A673 (cell line): Measurements from ENCODE around the gene CHRNA3. TPM values are rescaled to one million over a fixed set of nuclear protein-coding genes. Genes with fewer than 3 reads are reported as not detected.

Experiments used
- BruUV-seq: library from RNA; stranded (reverse); fragments of 400-500 nt; replicated peaks from 2 replicates; lab custom pipeline; 2021; lab: Mats Ljungman, UMichigan
- CTCF ChIA-PET: fragments of 300-600 bp; sonication (Branson Sonifier 250); formaldehyde crosslinking; loops from one replicate; lab custom pipeline; 2022; ENCODE audit warnings: antibody characterized with exemption; lab: Charles Lee
- POLR2A ChIA-PET: fragments of 300-600 bp; sonication (Branson Sonifier 250); formaldehyde crosslinking; loops from one replicate; lab custom pipeline; 2022; ENCODE audit warnings: antibody characterized with exemption; ENCODE audit not compliant: low non-redundant PET; lab: Charles Lee
- DNase-seq: peaks from one replicate; pipeline ENCODE4 v3.0.0-alpha.2; 2015; ENCODE audit warnings: low spot score
- H3K27ac ChIP-seq: fragments of 200-600 bp; sonication (generic); 2 replicates; pipeline ENCODE4 v1.5.1; 2016; ENCODE audit warnings: mixed run types, low read depth, mild to moderate bottlenecking, mixed read lengths, antibody characterized with exemption, low read length; ENCODE audit not compliant: poor library complexity, severe bottlenecking
- H3K27me3 ChIP-seq: fragments of 200-600 bp; sonication (generic); replicated peaks from 2 replicates; pipeline ENCODE4 v1.6.1; 2017; ENCODE audit warnings: mixed run types, low read depth, mild to moderate bottlenecking, mixed read lengths, antibody characterized with exemption, low read length; ENCODE audit not compliant: insufficient read depth, poor library complexity
- H3K36me3 ChIP-seq: fragments of 200-600 bp; sonication (generic); 2 replicates; pipeline ENCODE4 v1.6.1; 2016; ENCODE audit warnings: mixed run types, mild to moderate bottlenecking, mixed read lengths, antibody characterized with exemption, low read length; ENCODE audit not compliant: insufficient read depth, poor library complexity, severe bottlenecking
- H3K4me1 ChIP-seq: fragments of 200-600 bp; sonication (generic); 2 replicates; pipeline ENCODE4 v1.6.1; 2017; ENCODE audit warnings: mixed run types, mild to moderate bottlenecking, mixed read lengths, antibody characterized with exemption, low read length; ENCODE audit not compliant: insufficient read depth, poor library complexity, severe bottlenecking
- H3K4me3 ChIP-seq: fragments of 200-600 bp; sonication (generic); 2 replicates; pipeline ENCODE4 v1.5.1; 2016; ENCODE audit warnings: low read depth, mixed run types, mild to moderate bottlenecking, mixed read lengths, low read length; ENCODE audit not compliant: poor library complexity, severe bottlenecking
- H3K9me3 ChIP-seq: fragments of 200-600 bp; sonication (generic); 2 replicates; pipeline ENCODE4 v1.6.1; 2016; ENCODE audit warnings: mixed run types, low read depth, mild to moderate bottlenecking, mixed read lengths, antibody characterized with exemption, low read length; ENCODE audit not compliant: poor library complexity, severe bottlenecking
- EZH2 ChIP-seq: fragments of 200-600 bp; sonication (generic); IDR thresholded peaks from 2 replicates; pipeline ENCODE4 v1.6.1; 2017; ENCODE audit warnings: borderline replicate concordance, low read depth, mild to moderate bottlenecking, mixed read lengths, antibody characterized with exemption, low read length; ENCODE audit not compliant: poor library complexity, severe bottlenecking
- intact Hi-C: fragments of 100-400 bp; cut with micrococcal nuclease; formaldehyde crosslinking; loops from one replicate; pipeline ENCODE4 v1.10.0; 2022; ENCODE audit not compliant: unreplicated experiment
- total RNA-seq: library from RNA; stranded (reverse); gene quantifications from 2 replicates; pipeline ENCODE4 v1.2.3, GENCODE V29; 2021
- TF ChIP-seq, protein P1 (sequence below): fragments of 300-800, 200-600 bp; sonication (generic); conservative IDR thresholded peaks from 2 replicates; pipeline ENCODE4 v1.5.1; 2017; ENCODE audit warnings: low read depth, mild to moderate bottlenecking, antibody characterized with exemption, low read length, moderate library complexity, mixed read lengths

Gene CHRNA3
- total RNA-seq, 1 experiment from 2014 or later = not detected

DNA sequence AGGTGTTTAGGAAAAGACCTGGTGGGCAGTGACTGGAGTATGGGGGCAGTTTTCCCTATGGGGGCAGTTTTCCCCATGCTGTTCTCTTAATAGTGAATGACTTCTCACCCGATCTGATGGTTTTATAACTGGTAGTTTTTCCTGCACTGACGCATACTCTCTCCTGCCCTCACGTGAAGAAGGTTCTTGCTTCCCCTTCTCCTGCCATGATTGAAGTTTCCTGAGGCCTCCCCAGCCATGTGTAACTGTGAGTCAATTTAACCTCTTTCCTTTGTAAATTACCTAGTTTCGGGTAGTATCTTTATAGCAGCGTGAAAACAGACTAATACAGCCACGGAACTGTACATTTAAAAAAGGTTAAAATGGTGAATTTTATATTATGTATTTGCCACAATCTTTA lies 45.2 kb upstream of the CHRNA3 start:
- no TSS peak for BruUV-seq
- Histone ChIP-seq H3K27ac (no peak overlapping the region), H3K4me3 (no peak overlapping the region), H3K27me3 (peaks cover 97% of the 10 kb centered on the region), H3K36me3 (no peaks in the 10 kb centered on the region), H3K9me3 (no peaks in the 10 kb centered on the region), H3K4me1 (peaks cover 2% of the 10 kb centered on the region)
- POLR2A ChIA-PET = no interaction called here
- intact Hi-C loops = no loop called here
- no peak for DNase-seq
- CTCF ChIA-PET = no interaction called here
- TF ChIP-seq, protein P1, sequence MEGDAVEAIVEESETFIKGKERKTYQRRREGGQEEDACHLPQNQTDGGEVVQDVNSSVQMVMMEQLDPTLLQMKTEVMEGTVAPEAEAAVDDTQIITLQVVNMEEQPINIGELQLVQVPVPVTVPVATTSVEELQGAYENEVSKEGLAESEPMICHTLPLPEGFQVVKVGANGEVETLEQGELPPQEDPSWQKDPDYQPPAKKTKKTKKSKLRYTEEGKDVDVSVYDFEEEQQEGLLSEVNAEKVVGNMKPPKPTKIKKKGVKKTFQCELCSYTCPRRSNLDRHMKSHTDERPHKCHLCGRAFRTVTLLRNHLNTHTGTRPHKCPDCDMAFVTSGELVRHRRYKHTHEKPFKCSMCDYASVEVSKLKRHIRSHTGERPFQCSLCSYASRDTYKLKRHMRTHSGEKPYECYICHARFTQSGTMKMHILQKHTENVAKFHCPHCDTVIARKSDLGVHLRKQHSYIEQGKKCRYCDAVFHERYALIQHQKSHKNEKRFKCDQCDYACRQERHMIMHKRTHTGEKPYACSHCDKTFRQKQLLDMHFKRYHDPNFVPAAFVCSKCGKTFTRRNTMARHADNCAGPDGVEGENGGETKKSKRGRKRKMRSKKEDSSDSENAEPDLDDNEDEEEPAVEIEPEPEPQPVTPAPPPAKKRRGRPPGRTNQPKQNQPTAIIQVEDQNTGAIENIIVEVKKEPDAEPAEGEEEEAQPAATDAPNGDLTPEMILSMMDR = no peak

DNA sequence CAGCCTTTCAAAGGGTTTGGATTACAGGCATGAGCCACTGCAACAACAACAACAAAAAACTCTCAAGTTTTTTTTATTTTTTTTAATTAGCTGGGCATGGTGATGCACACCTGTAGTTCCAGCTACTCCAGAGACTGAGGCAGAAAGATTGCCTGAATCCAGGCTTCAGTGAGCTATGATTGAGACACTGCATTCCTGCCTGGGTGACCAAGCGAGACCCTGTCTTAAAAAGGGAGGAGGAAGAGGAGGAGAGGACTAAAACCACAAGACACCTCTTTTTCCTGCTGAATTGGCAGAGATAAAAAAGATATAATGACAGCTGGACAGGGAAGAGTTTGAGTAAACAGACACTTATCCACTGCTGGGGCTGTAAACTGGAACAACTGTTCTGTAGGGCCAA lies 42.9 kb upstream of the CHRNA3 start:
- CTCF ChIA-PET = interaction anchor here (0.6 kb wide), 1 partner anchor 45 kb away, joined by 3 read pairs; no protein-coding TSS in a partner anchor

DNA sequence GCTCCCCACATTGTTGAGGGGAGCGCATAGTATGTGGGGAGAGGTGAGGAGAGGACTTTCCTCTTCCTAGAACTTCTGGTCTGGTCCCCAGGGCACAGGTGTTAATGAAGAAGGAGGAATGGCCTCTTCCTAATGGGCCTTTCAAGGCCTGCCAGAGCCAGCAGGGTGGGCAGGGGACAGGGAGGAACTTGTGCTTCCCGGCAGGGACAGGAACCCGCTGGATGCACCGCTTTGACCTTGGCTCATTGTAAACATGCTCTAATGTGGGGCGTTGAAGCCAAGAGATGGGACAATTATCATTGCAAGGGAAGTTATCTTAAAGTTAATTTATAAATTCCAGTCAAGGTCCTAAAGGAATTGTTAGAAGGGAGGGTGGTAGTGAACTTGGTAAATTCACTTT lies 41.2 kb upstream of the CHRNA3 start:
- no peak overlapping the region for H3K27ac ChIP-seq
- no peak for TF ChIP-seq EZH2
- TF ChIP-seq, protein P1 = no peak
- no peaks in the 10 kb centered on the region for H3K36me3 ChIP-seq
- no peak overlapping the region for H3K4me3 ChIP-seq
- H3K9me3 ChIP-seq = no peaks in the 10 kb centered on the region
- DNase-seq = no peak
- ChIA-PET POLR2A (no interaction called here), CTCF (no interaction called here)
- peaks cover 96% of the 10 kb centered on the region for H3K27me3 ChIP-seq
- intact Hi-C loops = no loop called here
- no TSS peak for BruUV-seq
- H3K4me1 ChIP-seq = no peaks in the 10 kb centered on the region

More for the DNA sequence above, 42.9 kb upstream of the CHRNA3 start:
- no peaks in the 10 kb centered on the region for H3K4me1 ChIP-seq
- H3K27me3 ChIP-seq = peaks cover 97% of the 10 kb centered on the region
- intact Hi-C loops = no loop called here
- no peaks in the 10 kb centered on the region for H3K9me3 ChIP-seq
- TF ChIP-seq, protein P1 = no peak
- no peak for TF ChIP-seq EZH2
- DNase-seq = no peak
- H3K4me3 ChIP-seq = no peak overlapping the region
- POLR2A ChIA-PET = no interaction called here
- no peak overlapping the region for H3K27ac ChIP-seq
- BruUV-seq = no TSS peak
- no peaks in the 10 kb centered on the region for H3K36me3 ChIP-seq
